C4-2B (cell line): ENCODE results near the gene SYPL2.

Source experiments
- H3K27ac ChIP-seq: fragments of 450-650 bp; 2 replicates; pipeline ENCODE4 v1.5.1; 2017
- CTCF ChIP-seq: fragments of 450-650 bp; conservative IDR thresholded peaks from 2 replicates; pipeline ENCODE4 v1.5.1; 2017; ENCODE audit warnings: mild to moderate bottlenecking
- ZFX ChIP-seq: fragments of 450-650 bp; IDR thresholded peaks from 2 replicates; pipeline ENCODE4 v1.6.1; 2017

Gene SYPL2

GRCh38 chr1:109487261-109487660 is 20.9 kb downstream of the SYPL2 start:
- no peak overlapping the region for H3K27ac ChIP-seq
- TF ChIP-seq CTCF (no peak), ZFX (no peak)

GRCh38 chr1:109488201-109488600 is 21.9 kb downstream of the SYPL2 start:
- no peak overlapping the region for H3K27ac ChIP-seq
- TF ChIP-seq CTCF (no peak; the same call in 1 of the 2 replicates), ZFX (no peak)

GRCh38 chr1:109488696-109489095 is 22.4 kb downstream of the SYPL2 start:
- no peak overlapping the region for H3K27ac ChIP-seq
- TF ChIP-seq CTCF (no peak), ZFX (no peak)

- TF ChIP-seq ZFX (no peak), CTCF (peak; percentile 83)
- H3K27ac ChIP-seq: no peak overlapping the region
Measured at GRCh38 chr1:109490029-109490933, 23.9 kb downstream of the SYPL2 start.

GRCh38 chr1:109490934-109491302 is 24.6 kb downstream of the SYPL2 start:
- TF ChIP-seq ZFX (no peak), CTCF (peak; percentile 53)
- no peak overlapping the region for H3K27ac ChIP-seq

GRCh38 chr1:109491372-109491771 is 25.0 kb downstream of the SYPL2 start:
- TF ChIP-seq CTCF (no peak), ZFX (no peak)
- no peak overlapping the region for H3K27ac ChIP-seq

GRCh38 chr1:109492779-109493178 is 26.4 kb downstream of the SYPL2 start:
- H3K27ac ChIP-seq: no peak overlapping the region
- TF ChIP-seq CTCF: no peak
- TF ChIP-seq ZFX: no peak
